HUES64 (cell line): Measurements from ENCODE around the gene PKHD1.

Source experiments
- H3K27ac ChIP-seq: 2 replicates; pipeline ENCODE4 v1.7.0; 2013; ENCODE audit warnings: low read depth, low read length, inconsistent platforms
- H3K27me3 ChIP-seq: 2 replicates; pipeline ENCODE4 v1.6.1; 2013; ENCODE audit warnings: mild to moderate bottlenecking, low read length; ENCODE audit not compliant: insufficient read depth
- H3K36me3 ChIP-seq: 2 replicates; pipeline ENCODE4 v1.6.1; 2013; ENCODE audit warnings: mild to moderate bottlenecking, low read length; ENCODE audit not compliant: insufficient read depth
- H3K4me1 ChIP-seq: 2 replicates; pipeline ENCODE4 v1.6.1; 2013; ENCODE audit warnings: mild to moderate bottlenecking, low read length, moderate library complexity; ENCODE audit not compliant: insufficient read depth
- H3K4me3 ChIP-seq: 2 replicates; pipeline ENCODE4 v1.5.1; 2013; ENCODE audit warnings: mild to moderate bottlenecking, low read length, moderate library complexity
- H3K9ac ChIP-seq: 2 replicates; pipeline ENCODE4 v1.6.1; 2013; ENCODE audit warnings: mild to moderate bottlenecking, low read depth, low read length
- H3K9me3 ChIP-seq: 2 replicates; pipeline ENCODE4 v1.6.1; 2013; ENCODE audit warnings: low read depth, low read length; ENCODE audit not compliant: insufficient read depth
- WGBS: fragments of 150-250, 120-280 bp; methylation state at CpG from one replicate; pipeline ENCODE4 v1.1.7; 2013; ENCODE audit warnings: missing lambda C conversion rate; 5-methylcytosine and 5-hydroxymethylcytosine counted together

The PKHD1 gene

DNA sequence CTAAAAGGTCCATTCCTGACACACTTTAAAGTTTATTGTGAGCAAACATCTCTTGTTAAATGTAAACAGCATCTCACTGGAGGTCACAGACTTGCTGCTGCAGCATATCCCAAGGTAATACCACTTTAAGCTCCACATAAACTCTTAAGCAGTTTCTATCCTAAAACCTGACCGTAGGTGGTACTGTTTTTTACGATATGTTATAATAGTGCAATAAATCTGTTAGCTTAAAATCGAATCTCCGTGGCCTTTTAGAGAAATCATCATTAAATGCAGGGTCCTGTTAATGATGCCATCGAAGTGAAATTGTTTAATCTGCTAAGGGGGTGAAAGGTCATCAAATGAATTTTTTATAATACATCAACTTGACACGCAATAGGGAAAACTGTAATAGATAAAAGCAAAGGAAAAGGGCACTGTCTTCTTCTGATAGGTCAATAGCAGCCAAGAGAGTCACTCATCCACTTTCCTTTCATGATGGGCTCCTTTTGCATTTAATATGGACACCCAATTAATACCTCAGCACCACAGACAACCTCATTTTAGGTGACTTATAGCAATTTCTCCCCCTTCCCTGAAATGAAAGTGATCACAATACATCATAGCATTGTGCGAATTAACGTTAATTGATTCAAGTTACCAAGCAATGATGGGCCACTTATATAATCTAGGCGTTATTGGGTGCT lies 436.1 kb downstream of the PKHD1 start:
- 93% methylated on average over 9 of the region's 9 CpGs for WGBS
- Histone ChIP-seq H3K4me3 (no peak overlapping the region), H3K4me1 (no peaks in the 10 kb centered on the region), H3K9ac (no peak overlapping the region), H3K27ac (no peak overlapping the region), H3K36me3 (no peaks in the 10 kb centered on the region), H3K27me3 (no peaks in the 10 kb centered on the region), H3K9me3 (no peaks in the 10 kb centered on the region)

DNA sequence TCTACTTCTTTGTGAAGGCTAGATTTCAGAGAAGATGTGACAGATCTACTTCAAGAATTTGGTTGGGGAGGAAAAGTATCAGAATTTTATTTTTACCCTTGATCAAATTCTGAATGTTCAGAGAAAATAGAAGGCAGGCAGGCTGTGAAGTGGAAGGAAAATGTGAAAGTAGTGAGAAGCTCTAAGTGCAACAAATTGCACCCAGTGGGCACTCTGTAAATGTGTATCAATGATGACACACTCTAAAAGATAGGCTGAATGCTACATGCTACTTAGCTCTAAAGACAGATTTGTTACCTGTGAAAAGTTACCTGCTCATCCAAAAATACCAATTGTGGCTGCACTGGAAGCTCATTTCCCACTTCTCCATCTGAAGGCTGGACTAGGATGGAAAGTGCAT lies 438.6 kb downstream of the PKHD1 start:
- H3K9ac ChIP-seq = no peak overlapping the region
- no peak overlapping the region for H3K4me3 ChIP-seq
- H3K27me3 ChIP-seq = no peaks in the 10 kb centered on the region
- H3K36me3 ChIP-seq = no peaks in the 10 kb centered on the region
- H3K27ac ChIP-seq = no peak overlapping the region
- no peaks in the 10 kb centered on the region for H3K4me1 ChIP-seq
- H3K9me3 ChIP-seq = no peaks in the 10 kb centered on the region

DNA sequence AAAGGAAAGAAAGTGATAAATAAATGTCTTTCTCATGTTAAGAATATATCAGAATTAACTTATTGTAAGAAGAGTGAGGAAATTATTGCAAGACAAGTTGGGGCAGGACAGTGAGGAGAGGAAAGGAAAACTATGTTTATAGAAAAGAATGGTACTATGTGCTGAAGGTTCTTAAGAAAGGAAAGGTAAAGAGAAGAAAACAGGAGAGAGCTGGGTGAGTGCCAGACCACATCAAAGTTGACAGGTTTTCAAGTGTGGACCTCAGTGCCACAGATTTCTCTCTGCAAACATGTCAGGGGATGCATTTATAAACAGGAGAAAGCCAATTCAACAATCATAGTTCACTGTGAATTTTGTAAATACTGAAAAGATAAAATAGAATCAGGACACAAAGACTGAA lies 439.2 kb downstream of the PKHD1 start:
- no peaks in the 10 kb centered on the region for H3K27me3 ChIP-seq
- H3K36me3 ChIP-seq = no peaks in the 10 kb centered on the region
- no peak overlapping the region for H3K4me3 ChIP-seq
- H3K9ac ChIP-seq = no peak overlapping the region
- no peaks in the 10 kb centered on the region for H3K4me1 ChIP-seq
- H3K9me3 ChIP-seq = no peaks in the 10 kb centered on the region
- no peak overlapping the region for H3K27ac ChIP-seq

DNA sequence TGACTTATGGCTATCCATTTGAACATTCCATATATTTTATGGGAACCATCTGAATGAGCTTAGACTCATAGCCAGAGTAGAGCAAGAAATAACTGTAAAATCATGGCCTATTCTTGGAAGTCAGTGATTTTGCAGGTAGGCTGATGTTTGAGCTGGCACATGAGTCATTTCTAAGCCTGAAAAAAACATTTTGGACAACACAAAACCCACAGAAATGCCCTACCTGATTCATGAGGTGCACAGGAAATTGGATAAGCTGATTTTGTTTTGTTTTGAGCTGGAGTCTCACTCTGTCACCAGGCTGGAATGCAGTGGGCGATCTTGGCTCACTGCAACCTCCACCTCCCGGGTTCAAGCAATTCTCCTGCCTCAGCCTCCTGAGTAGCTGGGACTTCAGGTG lies 443.0 kb downstream of the PKHD1 start:
- Histone ChIP-seq H3K4me1 (no peaks in the 10 kb centered on the region), H3K27me3 (no peaks in the 10 kb centered on the region), H3K36me3 (no peaks in the 10 kb centered on the region), H3K27ac (no peak overlapping the region), H3K4me3 (no peak overlapping the region), H3K9ac (no peak overlapping the region), H3K9me3 (no peaks in the 10 kb centered on the region)
- WGBS = 92% methylated on average over 2 of the region's 2 CpGs

DNA sequence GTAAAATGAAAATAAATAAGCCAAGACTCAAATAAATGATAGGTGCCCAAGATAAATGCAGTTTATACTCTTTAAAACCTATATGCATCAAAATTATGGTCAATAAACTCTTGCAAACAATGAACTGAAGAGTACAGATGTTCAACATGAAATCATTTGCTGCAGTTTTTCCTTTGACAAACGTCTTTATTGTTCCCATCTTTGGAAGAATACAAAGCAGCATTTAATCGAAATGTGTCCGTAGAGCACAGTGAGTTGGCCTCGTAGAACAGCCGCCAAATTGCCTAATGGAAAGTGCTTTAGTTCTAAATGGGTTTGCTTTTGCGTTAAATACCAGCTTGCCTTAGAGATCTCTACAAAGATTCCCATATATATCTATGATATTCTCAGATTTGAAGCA lies 447.4 kb downstream of the PKHD1 start:
- Histone ChIP-seq H3K9me3 (no peaks in the 10 kb centered on the region), H3K27me3 (no peaks in the 10 kb centered on the region), H3K36me3 (no peaks in the 10 kb centered on the region), H3K4me1 (no peaks in the 10 kb centered on the region), H3K4me3 (no peak overlapping the region), H3K9ac (no peak overlapping the region), H3K27ac (no peak overlapping the region)
- 90% methylated on average over 5 of the region's 6 CpGs for WGBS

DNA sequence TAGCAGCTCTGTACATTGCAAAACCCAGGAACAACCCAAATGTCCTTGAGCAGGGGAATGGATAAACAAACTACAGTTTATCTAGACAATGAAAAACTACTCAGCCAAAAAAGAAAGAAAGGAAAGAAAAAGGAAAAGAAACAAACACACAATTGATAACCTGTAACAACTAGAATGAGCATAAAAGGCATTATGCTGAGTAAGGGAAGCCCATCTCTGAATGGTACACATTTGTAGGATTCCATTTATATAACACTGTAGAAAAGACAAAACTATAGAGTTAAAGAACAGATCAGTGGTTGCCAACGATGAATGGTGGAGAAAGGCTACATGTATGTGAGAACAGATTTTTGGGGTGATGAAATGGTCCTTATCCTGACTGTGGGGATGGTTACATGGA lies 454.0 kb downstream of the PKHD1 start:
- Histone ChIP-seq H3K36me3 (no peaks in the 10 kb centered on the region), H3K27me3 (no peaks in the 10 kb centered on the region), H3K9me3 (no peaks in the 10 kb centered on the region; the same call in 1 of the 2 replicates), H3K27ac (no peak overlapping the region), H3K9ac (no peak overlapping the region), H3K4me1 (no peaks in the 10 kb centered on the region), H3K4me3 (no peak overlapping the region)
- WGBS = 89% methylated on average over 1 of the region's 1 CpG

DNA sequence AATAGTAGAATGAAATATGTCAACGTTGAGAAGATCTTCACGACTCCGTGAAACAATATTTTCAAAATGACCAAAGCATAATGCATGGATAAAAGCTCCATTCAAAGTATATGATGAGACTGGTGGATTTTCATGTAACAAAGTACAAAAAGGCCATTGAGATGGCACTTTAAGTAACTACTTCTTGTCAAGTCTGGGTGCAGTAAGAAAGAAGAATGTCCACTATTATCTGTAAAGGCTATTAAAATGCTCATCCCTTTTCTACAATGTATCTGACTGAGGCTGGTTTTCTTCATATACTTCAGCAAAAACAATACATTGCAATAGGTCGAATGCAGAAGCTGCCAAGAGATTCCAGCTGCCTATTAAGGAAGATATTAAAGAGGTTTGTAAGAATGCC lies 457.4 kb downstream of the PKHD1 start:
- H3K9ac ChIP-seq = no peak overlapping the region
- no peaks in the 10 kb centered on the region; the same call in 1 of the 2 replicates for H3K9me3 ChIP-seq
- no peaks in the 10 kb centered on the region for H3K27me3 ChIP-seq
- no peak overlapping the region for H3K27ac ChIP-seq
- no peaks in the 10 kb centered on the region for H3K36me3 ChIP-seq
- H3K4me3 ChIP-seq = no peak overlapping the region
- H3K4me1 ChIP-seq = no peaks in the 10 kb centered on the region
- 100% methylated on average over 3 of the region's 4 CpGs for WGBS

DNA sequence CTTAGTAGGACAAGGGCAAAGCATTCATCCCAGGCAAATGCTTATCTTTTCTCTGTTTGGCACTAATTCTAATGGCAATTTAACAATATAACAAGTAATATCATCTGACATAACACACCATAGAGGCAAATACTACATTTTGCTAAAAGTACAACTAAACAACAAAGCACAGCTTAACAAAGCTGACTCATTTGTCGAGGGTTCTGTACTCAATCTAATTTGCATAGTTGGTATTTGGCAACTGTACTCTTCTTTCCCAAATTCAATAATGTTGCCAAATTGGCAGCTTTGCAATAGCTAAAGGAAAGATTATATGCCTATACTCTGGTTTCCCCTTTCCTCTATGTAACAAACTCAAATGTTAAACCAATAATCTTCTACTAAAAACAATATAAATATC lies 461.0 kb downstream of the PKHD1 start:
- Histone ChIP-seq H3K27me3 (no peaks in the 10 kb centered on the region), H3K4me1 (no peaks in the 10 kb centered on the region), H3K9me3 (no peaks in the 10 kb centered on the region; the same call in 1 of the 2 replicates), H3K36me3 (no peaks in the 10 kb centered on the region), H3K4me3 (no peak overlapping the region), H3K27ac (no peak overlapping the region), H3K9ac (no peak overlapping the region)
- WGBS = 92% methylated on average over 1 of the region's 1 CpG

DNA sequence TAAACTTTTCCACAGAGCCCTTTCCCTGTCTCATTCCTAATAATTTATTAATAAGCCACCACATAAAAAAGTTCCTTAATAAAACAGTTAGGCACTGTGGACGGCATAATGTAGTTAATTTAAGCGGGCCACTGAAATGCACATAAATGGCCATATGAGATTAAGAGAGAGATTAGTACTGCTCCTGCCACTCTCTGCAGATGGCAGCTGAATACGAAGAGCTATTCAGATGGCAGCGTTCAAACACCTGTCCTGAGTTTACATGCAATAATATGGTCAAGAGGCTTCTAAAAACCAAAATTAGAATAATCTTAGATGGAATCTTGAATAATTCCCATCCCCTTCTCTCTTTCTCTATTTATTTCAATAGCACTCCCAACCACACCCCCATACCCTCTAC lies 461.8 kb downstream of the PKHD1 start:
- Histone ChIP-seq H3K9ac (no peak overlapping the region), H3K9me3 (no peaks in the 10 kb centered on the region; the same call in 1 of the 2 replicates), H3K27me3 (no peaks in the 10 kb centered on the region), H3K36me3 (no peaks in the 10 kb centered on the region), H3K27ac (no peak overlapping the region), H3K4me3 (no peak overlapping the region), H3K4me1 (no peaks in the 10 kb centered on the region)
- 94% methylated on average over 4 of the region's 4 CpGs for WGBS

DNA sequence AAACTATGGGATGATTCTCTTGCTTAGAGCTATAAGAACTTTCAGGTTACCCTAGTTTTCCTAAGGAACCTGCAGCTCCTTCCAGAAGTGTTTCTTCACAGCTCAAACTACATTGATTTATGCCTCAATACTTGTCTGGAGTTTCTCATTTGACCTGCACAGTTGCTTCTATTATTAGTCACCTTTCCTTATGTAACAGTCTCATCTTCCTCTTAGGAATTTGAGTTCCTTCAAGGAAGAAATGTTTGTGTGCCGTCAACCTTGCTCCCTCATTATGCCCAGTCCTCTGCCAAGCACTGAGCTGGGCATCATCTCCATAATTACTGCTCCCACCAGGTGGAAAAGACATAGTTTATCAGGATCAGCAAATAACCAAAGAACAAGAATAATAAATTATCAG lies 466.4 kb downstream of the PKHD1 start:
- Histone ChIP-seq H3K4me1 (no peaks in the 10 kb centered on the region), H3K27me3 (no peaks in the 10 kb centered on the region), H3K27ac (no peak overlapping the region), H3K9me3 (no peaks in the 10 kb centered on the region), H3K36me3 (no peaks in the 10 kb centered on the region), H3K9ac (no peak overlapping the region), H3K4me3 (no peak overlapping the region)
- 100% methylated on average over 1 of the region's 1 CpG for WGBS

DNA sequence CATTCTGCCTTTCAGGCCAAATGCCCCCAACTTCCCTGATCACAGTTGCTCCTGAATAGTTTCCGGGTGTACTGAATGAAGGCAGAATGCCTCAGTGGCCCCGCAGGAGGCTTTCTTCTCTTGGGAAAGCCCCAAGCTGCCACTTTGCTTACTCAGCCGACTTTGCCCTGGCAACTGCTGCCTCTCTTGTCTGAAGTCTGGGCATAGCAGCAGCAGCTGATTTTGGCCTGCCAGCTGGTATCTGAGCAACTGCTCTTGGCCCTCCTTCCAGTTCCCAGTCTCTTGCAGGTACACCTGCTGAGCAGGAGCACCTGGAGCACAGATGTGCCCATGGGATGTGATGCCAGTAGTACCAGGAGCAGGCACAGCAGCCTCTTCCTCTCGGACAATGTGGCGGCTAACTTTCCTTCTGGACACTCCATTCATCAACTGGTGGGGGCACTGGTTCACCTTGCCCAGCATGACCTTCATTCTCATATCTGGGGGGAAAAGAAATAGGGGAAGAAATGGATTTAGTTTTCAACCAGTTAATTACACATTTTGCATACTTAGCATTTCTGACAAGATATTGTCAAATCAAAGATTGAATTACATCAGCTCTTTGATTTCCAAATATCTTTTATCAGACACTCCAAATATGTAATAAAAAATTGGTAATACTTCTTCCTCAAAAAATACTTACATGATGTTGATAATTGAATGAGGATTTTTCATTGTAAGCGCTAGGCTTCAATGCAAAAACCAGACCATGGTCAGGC lies 468.2 kb downstream of the PKHD1 start:
- Histone ChIP-seq H3K4me3 (no peak overlapping the region), H3K4me1 (no peaks in the 10 kb centered on the region), H3K27ac (no peak overlapping the region), H3K9ac (no peak overlapping the region), H3K36me3 (no peaks in the 10 kb centered on the region), H3K27me3 (no peaks in the 10 kb centered on the region), H3K9me3 (no peaks in the 10 kb centered on the region)
- 93% methylated on average over 5 of the region's 6 CpGs for WGBS
